Caco-2 (cell line): ENCODE results near the gene NUDC. TPM values are rescaled to one million over a fixed set of nuclear protein-coding genes. Genes with fewer than 3 reads are reported as not detected.

ENCODE experiments used
- BruUV-seq: library from RNA; stranded (reverse); fragments of 400-500 nt; replicated peaks from 2 replicates; lab custom pipeline; 2021; lab: Mats Ljungman, UMichigan
- CTCF ChIA-PET: fragments of 300-600 bp; sonication (Branson Sonifier 250); formaldehyde crosslinking; loops from one replicate; lab custom pipeline; 2022; ENCODE audit warnings: antibody characterized with exemption; lab: Charles Lee
- POLR2A ChIA-PET: fragments of 300-600 bp; sonication (Branson Sonifier 250); formaldehyde crosslinking; loops from one replicate; lab custom pipeline; 2022; ENCODE audit warnings: antibody characterized with exemption; lab: Charles Lee
- DNase-seq, 2 experiments: peaks; one replicate each; pipeline versions ENCODE4 v3.0.0 to v3.0.0-alpha.2; 2020 to 2022
- H3K27me3 ChIP-seq: replicated peaks from 2 replicates; pipeline ENCODE4 v1.6.0; 2011; ENCODE audit warnings: low read length; ENCODE audit not compliant: control insufficient read depth, insufficient read depth
- H3K36me3 ChIP-seq: 2 replicates; pipeline ENCODE4 v1.5.1; 2011; ENCODE audit warnings: low read length; ENCODE audit not compliant: control insufficient read depth, insufficient read depth
- H3K4me1 ChIP-seq: fragments of 250-450 bp; sonication (Bioruptor Pico); 2 replicates; pipeline ENCODE4 v1.5.1; 2020; ENCODE audit warnings: mild to moderate bottlenecking
- H3K4me3 ChIP-seq: 2 replicates; pipeline ENCODE4 v1.5.1; 2011; ENCODE audit warnings: low read depth, mild to moderate bottlenecking, control low read depth, low read length
- H3K9me3 ChIP-seq: fragments of 250-450 bp; sonication (Bioruptor Pico); 2 replicates; pipeline ENCODE4 v1.5.1; 2020; ENCODE audit warnings: mild to moderate bottlenecking, moderate library complexity
- H3K27ac Mint-ChIP-seq: one replicate; pipeline ENCODE4 v1.8.0; 2022; ENCODE audit warnings: mixed read lengths; ENCODE audit not compliant: unreplicated experiment
- H3K27me3 Mint-ChIP-seq: one replicate; pipeline ENCODE4 v1.8.0; 2022; ENCODE audit warnings: mixed read lengths; ENCODE audit not compliant: insufficient read depth, unreplicated experiment
- H3K36me3 Mint-ChIP-seq: one replicate; pipeline ENCODE4 v1.8.0; 2022; ENCODE audit warnings: mild to moderate bottlenecking, mixed read lengths; ENCODE audit not compliant: insufficient read depth, unreplicated experiment
- H3K4me1 Mint-ChIP-seq: one replicate; pipeline ENCODE4 v1.8.0; 2022; ENCODE audit warnings: low read depth, mixed read lengths; ENCODE audit not compliant: unreplicated experiment
- H3K4me3 Mint-ChIP-seq: one replicate; pipeline ENCODE4 v1.8.0; 2022; ENCODE audit warnings: mild to moderate bottlenecking, moderate library complexity, mixed read lengths; ENCODE audit not compliant: unreplicated experiment
- H3K9me3 Mint-ChIP-seq: one replicate; pipeline ENCODE4 v1.8.0; 2022; ENCODE audit warnings: mixed read lengths; ENCODE audit not compliant: unreplicated experiment
- CTCF ChIP-seq, 2 experiments: fragments of 200-600 bp in 1 of 2; IDR thresholded peaks; 1 replicate in 1 of 2; 2 replicates in 1 of 2; pipeline versions ENCODE4 v1.5.1 to v1.8.0; 2011 to 2022; ENCODE audit warnings: antibody characterized with exemption in 1 of 2, control low read depth in 1 of 2, inconsistent platforms in 1 of 2, low read depth in 1 of 2, low read length in 1 of 2, mild to moderate bottlenecking in 1 of 2, moderate library complexity in 1 of 2; ENCODE audit not compliant: insufficient read depth in 1 of 2, severe bottlenecking in 1 of 2, unreplicated experiment in 1 of 2
- intact Hi-C: fragments of 100-400 bp; cut with micrococcal nuclease; formaldehyde crosslinking; loops from one replicate; pipeline ENCODE4 v1.10.0; 2022; ENCODE audit not compliant: unreplicated experiment
- total RNA-seq: library from RNA; stranded (reverse); gene quantifications from 2 replicates; pipeline ENCODE4 v1.2.3, GENCODE V29; 2022

Gene NUDC
- total RNA-seq, 1 experiment from 2014 or later, result 81.3 TPM

GRCh38 chr1:26951216-26951615 lies 29.7 kb downstream of the NUDC start:
- intact Hi-C loops, result no loop called here
- ChIA-PET CTCF (no interaction called here), POLR2A (no interaction called here)
- Histone ChIP-seq H3K9me3 (no peaks in the 10 kb centered on the region), H3K4me3 (no peak overlapping the region), H3K4me1 (no peaks in the 10 kb centered on the region), H3K27me3 (no peaks in the 10 kb centered on the region), H3K36me3 (peaks cover 1% of the 10 kb centered on the region; the same call in 1 of the 2 replicates)
- no peaks in the 10 kb centered on the region for H3K27me3 Mint-ChIP-seq
- H3K4me3 Mint-ChIP-seq, result no peak overlapping the region
- no peak overlapping the region for H3K27ac Mint-ChIP-seq
- peaks cover 48% of the 10 kb centered on the region for H3K36me3 Mint-ChIP-seq
- BruUV-seq, result no TSS peak
- no peaks in the 10 kb centered on the region for H3K9me3 Mint-ChIP-seq
- no peak for DNase-seq
- TF ChIP-seq CTCF (IDR thresholded peaks at IDR 0.05; ENCODE audit: insufficient read depth in 1 of 2, low read depth in 1 of 2, low read length in 1 of 2, severe bottlenecking in 1 of 2, unreplicated experiment in 1 of 2), result no peak
- H3K4me1 Mint-ChIP-seq, result no peaks in the 10 kb centered on the region

- Histone ChIP-seq H3K36me3 (peaks cover 1% of the 10 kb centered on the region; the same call in 1 of the 2 replicates), H3K9me3 (no peaks in the 10 kb centered on the region), H3K4me3 (no peak overlapping the region), H3K4me1 (no peaks in the 10 kb centered on the region), H3K27me3 (no peaks in the 10 kb centered on the region)
- no peak for DNase-seq
- no peaks in the 10 kb centered on the region for H3K4me1 Mint-ChIP-seq
- H3K27me3 Mint-ChIP-seq, result no peaks in the 10 kb centered on the region
- no peak for TF ChIP-seq CTCF (IDR thresholded peaks at IDR 0.05; ENCODE audit: insufficient read depth in 1 of 2, low read depth in 1 of 2, low read length in 1 of 2, severe bottlenecking in 1 of 2, unreplicated experiment in 1 of 2)
- BruUV-seq, result no TSS peak
- ChIA-PET CTCF (no interaction called here), POLR2A (no interaction called here)
- intact Hi-C loops, result no loop called here
- H3K4me3 Mint-ChIP-seq, result no peak overlapping the region
- H3K36me3 Mint-ChIP-seq, result peaks cover 41% of the 10 kb centered on the region
- H3K27ac Mint-ChIP-seq, result no peak overlapping the region
- H3K9me3 Mint-ChIP-seq, result no peaks in the 10 kb centered on the region
These were observed 30.4 kb downstream of the NUDC start for GRCh38 chr1:26951821-26952497.

GRCh38 chr1:26953374-26953773 lies 31.8 kb downstream of the NUDC start:
- H3K36me3 ChIP-seq, result peaks cover 1% of the 10 kb centered on the region; the same call in 1 of the 2 replicates
- no peaks in the 10 kb centered on the region for H3K4me1 Mint-ChIP-seq
- H3K27me3 Mint-ChIP-seq, result no peaks in the 10 kb centered on the region
- no peak overlapping the region for H3K27ac Mint-ChIP-seq
- peaks cover 36% of the 10 kb centered on the region for H3K36me3 Mint-ChIP-seq
- no peak overlapping the region for H3K4me3 Mint-ChIP-seq
- CTCF ChIA-PET, result no interaction called here
- no peak for TF ChIP-seq CTCF (IDR thresholded peaks at IDR 0.05; ENCODE audit: insufficient read depth in 1 of 2, low read depth in 1 of 2, low read length in 1 of 2, severe bottlenecking in 1 of 2, unreplicated experiment in 1 of 2)
- no peaks in the 10 kb centered on the region for H3K4me1 ChIP-seq
- no peaks in the 10 kb centered on the region for H3K27me3 ChIP-seq
- no peak overlapping the region for H3K4me3 ChIP-seq
- no peaks in the 10 kb centered on the region for H3K9me3 Mint-ChIP-seq
- POLR2A ChIA-PET, result no interaction called here
- DNase-seq, result no peak
- H3K9me3 ChIP-seq, result no peaks in the 10 kb centered on the region
- intact Hi-C loops, result no loop called here
- BruUV-seq, result no TSS peak
